ENCODE results near the gene ODR4.

GRCh38 chr1:186391841-186392240, 16.2 kb downstream of the ODR4 start:
- TF ChIP-seq CTCF (IDR thresholded peaks at IDR 0.05) = no peak
- TF ChIP-seq POLR2AphosphoS5 (IDR thresholded peaks at IDR 0.05) = no peak
